Ovary (tissue), 3 donors: ENCODE results near the gene SHC4.

ENCODE experiments used
- POLR2A ChIP-seq: fragments of 450-650 bp; IDR thresholded peaks from one replicate; pipeline ENCODE4 v1.6.1; 2017; ENCODE audit warnings: antibody characterized with exemption, mild to moderate bottlenecking, moderate library complexity
- TF ChIP-seq, protein P1 (sequence below), 3 donors: fragments of 450-650 bp in 2 of 3; fragments of 200-600 bp in 1 of 3; IDR thresholded peaks; one replicate each; pipeline versions ENCODE4 v1.5.1 to v1.8.0; 2016 to 2022; ENCODE audit warnings: antibody characterized with exemption in 3 of 3, mild to moderate bottlenecking in 1 of 3
- donor health status: DM: no; HTN: no; CAD: no.

DNA sequence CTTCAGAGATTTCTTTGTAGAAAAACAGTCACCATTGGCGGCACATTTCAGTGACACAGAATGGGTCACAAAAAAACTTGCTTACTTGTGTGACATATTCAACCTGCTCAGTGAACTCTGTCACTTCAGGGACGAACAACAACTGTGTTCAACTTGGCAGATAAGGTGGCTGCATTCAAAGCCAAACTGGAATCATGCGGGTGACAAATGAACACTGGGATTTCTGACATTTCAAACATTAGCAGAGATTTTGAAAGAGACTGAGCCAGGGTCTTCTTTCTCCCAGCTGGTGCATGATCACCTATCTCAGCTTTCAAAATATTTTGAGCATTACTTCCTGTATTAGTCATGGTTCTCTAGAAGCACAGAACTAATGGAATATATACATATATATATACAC, 87.7 kb downstream of the SHC4 start:
- TF ChIP-seq, protein P1, sequence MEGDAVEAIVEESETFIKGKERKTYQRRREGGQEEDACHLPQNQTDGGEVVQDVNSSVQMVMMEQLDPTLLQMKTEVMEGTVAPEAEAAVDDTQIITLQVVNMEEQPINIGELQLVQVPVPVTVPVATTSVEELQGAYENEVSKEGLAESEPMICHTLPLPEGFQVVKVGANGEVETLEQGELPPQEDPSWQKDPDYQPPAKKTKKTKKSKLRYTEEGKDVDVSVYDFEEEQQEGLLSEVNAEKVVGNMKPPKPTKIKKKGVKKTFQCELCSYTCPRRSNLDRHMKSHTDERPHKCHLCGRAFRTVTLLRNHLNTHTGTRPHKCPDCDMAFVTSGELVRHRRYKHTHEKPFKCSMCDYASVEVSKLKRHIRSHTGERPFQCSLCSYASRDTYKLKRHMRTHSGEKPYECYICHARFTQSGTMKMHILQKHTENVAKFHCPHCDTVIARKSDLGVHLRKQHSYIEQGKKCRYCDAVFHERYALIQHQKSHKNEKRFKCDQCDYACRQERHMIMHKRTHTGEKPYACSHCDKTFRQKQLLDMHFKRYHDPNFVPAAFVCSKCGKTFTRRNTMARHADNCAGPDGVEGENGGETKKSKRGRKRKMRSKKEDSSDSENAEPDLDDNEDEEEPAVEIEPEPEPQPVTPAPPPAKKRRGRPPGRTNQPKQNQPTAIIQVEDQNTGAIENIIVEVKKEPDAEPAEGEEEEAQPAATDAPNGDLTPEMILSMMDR (IDR thresholded peaks at IDR 0.05): no peak
- TF ChIP-seq POLR2A: no peak
